GM19351 (cell line): Measurements from ENCODE around the gene ADAMTS12.
"Not testable (repeated sequence)": the region's sequence is repeated elsewhere in the genome, so short reads cannot be mapped to it uniquely, and the experiment has no call there.

Experiments
- ATAC-seq: cut with Tn5 transposase; IDR thresholded peaks from one replicate; pipeline ENCODE4 v1.9.1; 2021; ENCODE audit warnings: mild to moderate bottlenecking, moderate library complexity; ENCODE audit not compliant: unreplicated experiment

Gene ADAMTS12

GRCh38 chr5:33549982-33550567, 341.7 kb downstream of the ADAMTS12 start:
- no peak for ATAC-seq

- not testable (repeated sequence) for ATAC-seq
Observed at GRCh38 chr5:33539790-33540189, 352.0 kb downstream of the ADAMTS12 start.

GRCh38 chr5:33539212-33539611, 352.6 kb downstream of the ADAMTS12 start:
- ATAC-seq = no peak

GRCh38 chr5:33538201-33538600, 353.6 kb downstream of the ADAMTS12 start:
- ATAC-seq = no peak

GRCh38 chr5:33537240-33537639, 354.6 kb downstream of the ADAMTS12 start:
- ATAC-seq = no peak

GRCh38 chr5:33536802-33537201, 355.0 kb downstream of the ADAMTS12 start:
- no peak for ATAC-seq

- ATAC-seq = no peak
Observed at GRCh38 chr5:33531824-33532223, 360.0 kb downstream of the ADAMTS12 start.

GRCh38 chr5:33531037-33531298, 360.8 kb downstream of the ADAMTS12 start:
- no peak for ATAC-seq

- ATAC-seq = no peak
Observed at GRCh38 chr5:33530183-33531036, 361.4 kb downstream of the ADAMTS12 start.

- no peak for ATAC-seq
Observed at GRCh38 chr5:33527696-33528095, 364.1 kb downstream of the ADAMTS12 start.

- no peak for ATAC-seq
Observed at GRCh38 chr5:33526755-33527154, 365.0 kb downstream of the ADAMTS12 start.

GRCh38 chr5:33524476-33524875, 367.3 kb downstream of the ADAMTS12 start:
- no peak for ATAC-seq

- ATAC-seq = no peak
Observed at GRCh38 chr5:33523208-33523771, 368.5 kb downstream of the ADAMTS12 start.

GRCh38 chr5:33516421-33516820, 375.4 kb downstream of the ADAMTS12 start:
- no peak for ATAC-seq

GRCh38 chr5:33515366-33515765, 376.4 kb downstream of the ADAMTS12 start:
- not testable (repeated sequence) for ATAC-seq

GRCh38 chr5:33513462-33514185, 378.2 kb downstream of the ADAMTS12 start:
- ATAC-seq = no peak

- ATAC-seq = no peak
Observed at GRCh38 chr5:33509036-33509435, 382.8 kb downstream of the ADAMTS12 start.

GRCh38 chr5:33507426-33507825, 384.4 kb downstream of the ADAMTS12 start:
- no peak for ATAC-seq

- ATAC-seq = no peak
Observed at GRCh38 chr5:33504570-33504969, 387.2 kb downstream of the ADAMTS12 start.

GRCh38 chr5:33501899-33502298, 389.9 kb downstream of the ADAMTS12 start:
- no peak for ATAC-seq

- no peak for ATAC-seq
Observed at GRCh38 chr5:33501260-33501659, 390.5 kb downstream of the ADAMTS12 start.

GRCh38 chr5:33494466-33494865, 397.3 kb downstream of the ADAMTS12 start:
- ATAC-seq = no peak
